Mesendoderm (in vitro differentiated cells): ENCODE measurements around the gene ARHGDIG.

Source experiments
- DNase-seq: peaks from one replicate; pipeline ENCODE4 v3.0.0; 2013
- H2AK5ac ChIP-seq: 2 replicates; pipeline ENCODE4 v1.6.1; 2013; ENCODE audit warnings: low read length, inconsistent platforms
- H2BK120ac ChIP-seq: 2 replicates; pipeline ENCODE4 v1.6.1; 2013; ENCODE audit warnings: low read depth, mild to moderate bottlenecking, low read length, moderate library complexity, mixed read lengths
- H2BK15ac ChIP-seq: replicated peaks from 2 replicates; pipeline ENCODE4 v1.6.1; 2013; ENCODE audit warnings: low read depth, mild to moderate bottlenecking, moderate library complexity
- H2BK5ac ChIP-seq: 2 replicates; pipeline ENCODE4 v1.6.1; 2013; ENCODE audit warnings: low read length, inconsistent platforms
- H3K18ac ChIP-seq: 2 replicates; pipeline ENCODE4 v1.6.1; 2013; ENCODE audit warnings: mild to moderate bottlenecking, low read length, mixed read lengths
- H3K23ac ChIP-seq: one replicate; pipeline ENCODE4 v1.6.1; 2013; ENCODE audit warnings: low read length
- H3K27ac ChIP-seq: 2 replicates; pipeline ENCODE4 v1.5.1; 2013; ENCODE audit warnings: low read depth, mild to moderate bottlenecking, inconsistent platforms, low read length, moderate library complexity
- H3K27me3 ChIP-seq: 2 replicates; pipeline ENCODE4 v1.6.1; 2013; ENCODE audit warnings: low read length, control low read depth, mild to moderate bottlenecking, inconsistent platforms; ENCODE audit not compliant: insufficient read depth, poor library complexity
- H3K36me3 ChIP-seq: 2 replicates; pipeline ENCODE4 v1.6.1; 2013; ENCODE audit warnings: low read length, inconsistent platforms; ENCODE audit not compliant: control insufficient read depth, insufficient read depth
- H3K4ac ChIP-seq: one replicate; pipeline ENCODE4 v1.6.1; 2013; ENCODE audit warnings: low read depth, mild to moderate bottlenecking, low read length, moderate library complexity
- H3K4me1 ChIP-seq: 2 replicates; pipeline ENCODE4 v1.6.1; 2013; ENCODE audit warnings: low read depth, low read length, inconsistent platforms; ENCODE audit not compliant: control insufficient read depth
- H3K4me2 ChIP-seq: 2 replicates; pipeline ENCODE4 v1.6.1; 2013; ENCODE audit warnings: low read length
- H3K4me3 ChIP-seq: 2 replicates; pipeline ENCODE4 v1.5.1; 2013; ENCODE audit warnings: mild to moderate bottlenecking, low read length
- H3K56ac ChIP-seq: one replicate; pipeline ENCODE4 v1.6.1; 2013; ENCODE audit warnings: low read length
- H3K79me1 ChIP-seq: 2 replicates; pipeline ENCODE4 v1.6.1; 2013; ENCODE audit warnings: low read length, inconsistent platforms
- H3K79me2 ChIP-seq: 2 replicates; pipeline ENCODE4 v1.6.1; 2013; ENCODE audit warnings: mild to moderate bottlenecking, low read length; ENCODE audit not compliant: control insufficient read depth, insufficient read depth
- H3K9ac ChIP-seq: 2 replicates; pipeline ENCODE4 v1.6.1; 2013; ENCODE audit warnings: low read length, inconsistent platforms
- H4K5ac ChIP-seq: one replicate; pipeline ENCODE4 v1.6.1; 2013; ENCODE audit warnings: low read length
- H4K8ac ChIP-seq: one replicate; pipeline ENCODE4 v1.6.1; 2013; ENCODE audit warnings: low read depth, mild to moderate bottlenecking, control low read depth, low read length, moderate library complexity
- WGBS: extraction: QIAGEN DNeasy Blood & Tissue Kit; methylation state at CpG from one replicate; pipeline ENCODE4 v1.1.7; 2013; ENCODE audit warnings: low lambda C conversion rate, missing lambda C conversion rate; ENCODE audit not compliant: insufficient coverage; ENCODE audit errors: extremely low coverage; 5-methylcytosine and 5-hydroxymethylcytosine counted together

Gene ARHGDIG

GRCh38 chr16:283033-283805 lies 2.8 kb downstream of the ARHGDIG start, which contains the start of gene PDIA2:
PDIA2 (plus strand) TSS chr16:283164; CDS start chr16:283170, 6 bp downstream.
- Histone ChIP-seq H4K5ac (no peak within 1 kb of the TSS), H2AK5ac (no peak within 1 kb of the TSS), H3K27me3 (peaks cover 1% of the 10 kb centered on the region), H3K4ac (no peak within 1 kb of the TSS), H3K4me2 (no peak within 1 kb of the TSS), H2BK15ac (no peak within 1 kb of the TSS), H3K23ac (no peak within 1 kb of the TSS), H3K36me3 (peaks cover 4% of the 10 kb centered on the region), H3K79me2 (no peaks in the 10 kb centered on the region), H3K9ac (no peak within 1 kb of the TSS), H3K4me3 (no peak within 1 kb of the TSS), H2BK120ac (no peak within 1 kb of the TSS), H4K8ac (no peak within 1 kb of the TSS), H3K27ac (no peak within 1 kb of the TSS), H3K4me1 (no peaks in the 10 kb centered on the region), H3K56ac (no peak within 1 kb of the TSS), H3K79me1 (no peaks in the 10 kb centered on the region), H2BK5ac (no peak within 1 kb of the TSS), H3K18ac (no peak within 1 kb of the TSS)
- WGBS = no CpG with 5 or more reads among the region's 25 CpGs
- no peak for DNase-seq

- Histone ChIP-seq H3K27ac (no peak overlapping the region), H3K27me3 (no peaks in the 10 kb centered on the region), H4K5ac (no peak overlapping the region), H2BK5ac (no peak overlapping the region), H3K79me2 (no peaks in the 10 kb centered on the region), H3K36me3 (peaks cover 7% of the 10 kb centered on the region), H3K4me2 (no peak overlapping the region), H2BK120ac (no peak overlapping the region), H3K79me1 (no peaks in the 10 kb centered on the region), H3K4me1 (no peaks in the 10 kb centered on the region), H4K8ac (no peak overlapping the region), H3K4ac (no peak overlapping the region), H3K23ac (no peak overlapping the region), H3K9ac (no peak overlapping the region), H3K56ac (no peak overlapping the region), H3K18ac (no peak overlapping the region), H3K4me3 (no peak overlapping the region), H2BK15ac (no peak overlapping the region), H2AK5ac (no peak overlapping the region)
- no peak for DNase-seq
- no CpG with 5 or more reads among the region's 52 CpGs for WGBS
Measured at GRCh38 chr16:284204-285120, 4.1 kb downstream of the ARHGDIG start.

- H3K18ac ChIP-seq = no peak overlapping the region
- no peaks in the 10 kb centered on the region for H3K27me3 ChIP-seq
- H3K4me2 ChIP-seq = no peak overlapping the region
- H2BK5ac ChIP-seq = no peak overlapping the region
- H4K8ac ChIP-seq = no peak overlapping the region
- H3K4ac ChIP-seq = no peak overlapping the region
- no peak for DNase-seq
- no peak overlapping the region for H3K23ac ChIP-seq
- no peak overlapping the region for H4K5ac ChIP-seq
- no peak overlapping the region for H2AK5ac ChIP-seq
- H3K4me1 ChIP-seq = no peaks in the 10 kb centered on the region
- no peaks in the 10 kb centered on the region for H3K79me1 ChIP-seq
- no peak overlapping the region for H2BK15ac ChIP-seq
- H3K56ac ChIP-seq = no peak overlapping the region
- WGBS = no CpG with 5 or more reads among the region's 48 CpGs
- peaks cover 7% of the 10 kb centered on the region for H3K36me3 ChIP-seq
- H3K27ac ChIP-seq = no peak overlapping the region
- H2BK120ac ChIP-seq = no peak overlapping the region
- H3K9ac ChIP-seq = no peak overlapping the region
- H3K4me3 ChIP-seq = no peak overlapping the region
- no peaks in the 10 kb centered on the region for H3K79me2 ChIP-seq
Measured at GRCh38 chr16:285146-286055, 5.0 kb downstream of the ARHGDIG start.

GRCh38 chr16:286491-287297 lies 6.3 kb downstream of the ARHGDIG start:
- H3K36me3 ChIP-seq = peaks cover 7% of the 10 kb centered on the region
- no peak for DNase-seq
- H3K4me3 ChIP-seq = no peak overlapping the region
- H3K4me2 ChIP-seq = no peak overlapping the region
- no peak overlapping the region for H3K56ac ChIP-seq
- no peaks in the 10 kb centered on the region for H3K4me1 ChIP-seq
- H3K4ac ChIP-seq = no peak overlapping the region
- H3K18ac ChIP-seq = no peak overlapping the region
- H2BK120ac ChIP-seq = no peak overlapping the region
- no peak overlapping the region for H2BK15ac ChIP-seq
- no peak overlapping the region for H2BK5ac ChIP-seq
- no peaks in the 10 kb centered on the region for H3K79me2 ChIP-seq
- H4K8ac ChIP-seq = no peak overlapping the region
- H3K27ac ChIP-seq = no peak overlapping the region
- no CpG with 5 or more reads among the region's 22 CpGs for WGBS
- H3K23ac ChIP-seq = no peak overlapping the region
- H4K5ac ChIP-seq = no peak overlapping the region
- H3K79me1 ChIP-seq = no peaks in the 10 kb centered on the region
- no peak overlapping the region for H2AK5ac ChIP-seq
- no peak overlapping the region for H3K9ac ChIP-seq
- H3K27me3 ChIP-seq = no peaks in the 10 kb centered on the region

GRCh38 chr16:287298-287811 lies 7.0 kb downstream of the ARHGDIG start:
- Histone ChIP-seq H2AK5ac (no peak overlapping the region), H3K79me2 (no peaks in the 10 kb centered on the region), H3K18ac (no peak overlapping the region), H3K36me3 (peaks cover 7% of the 10 kb centered on the region), H3K79me1 (no peaks in the 10 kb centered on the region), H3K56ac (no peak overlapping the region), H3K9ac (no peak overlapping the region), H4K5ac (no peak overlapping the region), H2BK15ac (no peak overlapping the region), H2BK5ac (no peak overlapping the region), H3K27ac (no peak overlapping the region), H3K27me3 (no peaks in the 10 kb centered on the region), H4K8ac (no peak overlapping the region), H2BK120ac (no peak overlapping the region), H3K4ac (no peak overlapping the region), H3K4me2 (no peak overlapping the region), H3K4me1 (no peaks in the 10 kb centered on the region), H3K4me3 (no peak overlapping the region), H3K23ac (no peak overlapping the region)
- no peak for DNase-seq
- no CpG with 5 or more reads among the region's 16 CpGs for WGBS
